Measurements from ENCODE around the gene IL25. TPM values are rescaled to one million over a fixed set of nuclear protein-coding genes. Genes with fewer than 3 reads are reported as not detected.

Gene IL25
- total and polyA plus RNA-seq, 9 donors, result not detected

DNA sequence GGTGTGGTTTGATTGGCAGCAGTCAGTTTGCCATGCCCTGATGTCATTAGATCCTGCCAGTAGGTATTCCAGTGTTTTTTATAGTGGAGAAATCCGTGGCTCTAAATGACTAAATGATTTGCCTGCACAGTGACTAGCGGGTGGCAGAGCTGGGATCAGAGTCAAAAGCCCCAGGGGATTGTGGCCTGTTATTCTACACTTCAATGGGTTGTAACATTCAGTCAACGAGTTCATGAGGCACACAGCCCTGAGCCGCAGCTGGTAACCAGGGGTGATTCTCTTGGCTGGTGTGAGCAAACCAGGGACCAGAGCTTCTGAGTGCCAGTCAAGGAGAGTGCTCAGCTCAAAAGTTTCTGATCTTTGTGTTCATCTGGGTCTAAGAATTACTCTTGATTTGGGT is 33.6 kb downstream of the IL25 start:
- no peak for DNase-seq
- intact Hi-C loops (cut with DNase I), result no loop called here
- H3K27me3 ChIP-seq, result no peaks in the 10 kb centered on the region
- no peaks in the 10 kb centered on the region for H3K9me3 ChIP-seq
- H3K27ac ChIP-seq, result no peak overlapping the region
- WGBS, 3 donors, result 53 to 68% (median 59%) methylated on average over 4 of the region's 4 CpGs
- H3K4me3 ChIP-seq, result no peak overlapping the region
- H3K36me3 ChIP-seq, result no peaks in the 10 kb centered on the region
- TF ChIP-seq POLR2A (IDR thresholded peaks at IDR 0.05), result no peak
- TF ChIP-seq, protein P1, sequence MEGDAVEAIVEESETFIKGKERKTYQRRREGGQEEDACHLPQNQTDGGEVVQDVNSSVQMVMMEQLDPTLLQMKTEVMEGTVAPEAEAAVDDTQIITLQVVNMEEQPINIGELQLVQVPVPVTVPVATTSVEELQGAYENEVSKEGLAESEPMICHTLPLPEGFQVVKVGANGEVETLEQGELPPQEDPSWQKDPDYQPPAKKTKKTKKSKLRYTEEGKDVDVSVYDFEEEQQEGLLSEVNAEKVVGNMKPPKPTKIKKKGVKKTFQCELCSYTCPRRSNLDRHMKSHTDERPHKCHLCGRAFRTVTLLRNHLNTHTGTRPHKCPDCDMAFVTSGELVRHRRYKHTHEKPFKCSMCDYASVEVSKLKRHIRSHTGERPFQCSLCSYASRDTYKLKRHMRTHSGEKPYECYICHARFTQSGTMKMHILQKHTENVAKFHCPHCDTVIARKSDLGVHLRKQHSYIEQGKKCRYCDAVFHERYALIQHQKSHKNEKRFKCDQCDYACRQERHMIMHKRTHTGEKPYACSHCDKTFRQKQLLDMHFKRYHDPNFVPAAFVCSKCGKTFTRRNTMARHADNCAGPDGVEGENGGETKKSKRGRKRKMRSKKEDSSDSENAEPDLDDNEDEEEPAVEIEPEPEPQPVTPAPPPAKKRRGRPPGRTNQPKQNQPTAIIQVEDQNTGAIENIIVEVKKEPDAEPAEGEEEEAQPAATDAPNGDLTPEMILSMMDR (IDR thresholded peaks at IDR 0.05), result no peak
- no peak for TF ChIP-seq EP300 (IDR thresholded peaks at IDR 0.05)
- no peaks in the 10 kb centered on the region for H3K4me1 ChIP-seq (ENCODE audit: insufficient read depth)

DNA sequence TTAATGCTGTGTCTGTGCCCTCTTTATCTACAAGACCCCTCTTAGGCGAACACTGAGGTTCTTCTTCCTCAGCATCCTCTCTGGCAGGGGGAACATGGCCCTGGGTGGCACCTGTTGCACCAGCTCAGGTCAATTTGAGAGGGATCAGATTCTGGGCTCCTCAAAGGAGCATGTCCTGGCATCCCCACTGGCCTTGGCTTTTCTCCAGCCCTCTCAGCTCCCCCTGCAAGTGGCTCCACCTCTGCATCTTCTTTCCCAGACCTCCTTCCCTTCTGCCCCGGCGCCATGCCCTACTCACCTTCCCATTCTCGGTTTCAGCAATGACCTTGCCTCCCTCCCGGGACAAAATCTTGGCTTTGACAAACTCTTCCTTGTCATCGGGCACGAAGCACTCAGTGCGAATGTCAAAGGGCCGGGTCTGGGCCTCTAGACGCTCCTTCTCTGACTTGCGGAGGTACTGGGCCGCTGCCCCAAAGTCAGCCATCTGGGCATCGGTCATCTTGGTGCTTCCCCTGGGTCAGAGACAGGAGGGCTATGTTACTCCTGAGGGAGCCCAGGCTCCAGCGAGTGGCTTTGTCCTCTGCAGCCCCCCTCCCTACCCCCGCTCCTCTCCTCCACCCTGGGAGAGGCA is 34.2 kb downstream of the IL25 start:
- TF ChIP-seq, protein P1 (IDR thresholded peaks at IDR 0.05), result no peak
- TF ChIP-seq EP300 (IDR thresholded peaks at IDR 0.05), result no peak
- no peak for TF ChIP-seq POLR2A (IDR thresholded peaks at IDR 0.05)
- no peak overlapping the region for H3K4me3 ChIP-seq
- DNase-seq, result no peak
- H3K36me3 ChIP-seq, result no peaks in the 10 kb centered on the region
- H3K27ac ChIP-seq, result no peak overlapping the region
- intact Hi-C loops (cut with DNase I), result no loop called here
- H3K9me3 ChIP-seq, result no peaks in the 10 kb centered on the region
- H3K4me1 ChIP-seq (ENCODE audit: insufficient read depth), result no peaks in the 10 kb centered on the region
- WGBS, 3 donors, result 81 to 87% (median 81%) methylated on average over 15 of the region's 15 CpGs
- H3K27me3 ChIP-seq, result no peaks in the 10 kb centered on the region

DNA sequence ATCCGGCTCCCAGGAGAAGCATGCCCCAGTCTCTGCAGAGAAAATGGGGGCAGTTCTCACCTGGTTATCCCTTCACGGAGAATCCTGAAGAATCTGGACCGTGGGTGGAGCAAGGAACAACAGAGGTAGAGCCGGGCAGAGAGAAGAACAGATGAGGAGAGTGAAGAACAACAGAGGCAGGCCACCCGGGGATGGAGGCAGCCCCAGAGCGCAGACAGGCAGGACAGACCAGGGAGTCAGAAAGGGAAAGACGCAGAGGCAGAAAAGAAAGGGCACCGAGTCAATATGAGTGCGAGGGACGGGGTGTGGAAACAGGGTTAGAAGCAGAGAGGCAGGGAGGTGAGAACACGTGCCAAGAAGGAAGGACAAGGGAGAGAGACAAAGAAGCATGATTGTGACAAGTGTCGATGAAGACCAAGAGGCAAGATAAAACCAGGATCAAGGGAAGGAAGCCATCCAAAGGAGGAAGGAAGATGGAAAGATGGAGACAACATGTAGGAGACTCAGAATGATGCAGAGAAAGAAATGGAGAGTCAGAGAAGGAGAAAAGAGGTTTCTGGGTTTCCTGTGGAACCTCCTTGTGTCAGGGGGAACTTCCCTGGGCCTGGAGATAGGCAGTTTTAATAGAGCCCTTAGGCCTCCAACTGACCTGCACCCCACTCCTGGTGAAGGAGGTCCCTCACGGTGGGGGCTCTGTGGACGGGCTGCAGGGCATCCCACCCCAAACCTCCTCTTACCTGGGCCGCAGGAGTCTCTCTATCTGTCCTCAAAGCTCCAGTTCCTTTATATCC is 35.1 kb downstream of the IL25 start, which contains the start of gene MYH6:
Gene MYH6 (minus strand): TSS at position 758 of the 791 bp plus-strand sequence. CDS start 1,050 bp downstream, outside the sequence.
- H3K27ac ChIP-seq, result no peak within 1 kb of the TSS
- no peaks in the 10 kb centered on the region for H3K9me3 ChIP-seq
- H3K4me1 ChIP-seq (ENCODE audit: insufficient read depth), result no peaks in the 10 kb centered on the region
- 75 to 80% (median 75%) methylated on average over 15 of the region's 15 CpGs for WGBS, 3 donors
- TF ChIP-seq EP300 (IDR thresholded peaks at IDR 0.05), result no peak
- no peak for TF ChIP-seq POLR2A (IDR thresholded peaks at IDR 0.05)
- TF ChIP-seq, protein P1 (IDR thresholded peaks at IDR 0.05), result no peak
- no peak for DNase-seq
- H3K36me3 ChIP-seq, result no peaks in the 10 kb centered on the region
- no peaks in the 10 kb centered on the region for H3K27me3 ChIP-seq
- no peak within 1 kb of the TSS for H3K4me3 ChIP-seq
- intact Hi-C loops (cut with DNase I), result no loop called here

DNA sequence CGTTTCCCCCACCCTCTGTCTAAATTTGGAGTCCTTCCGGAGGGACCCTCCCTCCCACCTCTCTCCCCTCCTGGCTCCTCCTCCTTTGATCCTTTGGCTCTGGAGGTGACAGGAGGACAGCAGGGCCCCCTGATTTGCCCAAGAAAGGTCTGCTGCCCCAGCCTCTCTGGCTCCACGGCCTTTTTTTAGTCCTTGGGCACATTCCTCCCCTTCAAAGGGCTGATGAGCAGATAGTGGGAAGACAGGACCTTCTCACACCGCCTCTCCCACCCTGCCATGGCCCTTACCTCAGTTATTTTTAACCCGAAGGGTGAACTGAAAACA is 35.7 kb downstream of the IL25 start:
- no peaks in the 10 kb centered on the region for H3K4me1 ChIP-seq (ENCODE audit: insufficient read depth)
- H3K9me3 ChIP-seq, result no peaks in the 10 kb centered on the region
- WGBS, 3 donors, result 28 to 36% (median 31%) methylated on average over 5 of the region's 5 CpGs
- intact Hi-C loops (cut with DNase I), result no loop called here
- TF ChIP-seq EP300 (IDR thresholded peaks at IDR 0.05), result no peak
- TF ChIP-seq POLR2A (IDR thresholded peaks at IDR 0.05), result no peak
- no peak overlapping the region for H3K4me3 ChIP-seq
- no peak for DNase-seq
- no peak overlapping the region for H3K27ac ChIP-seq
- H3K36me3 ChIP-seq, result no peaks in the 10 kb centered on the region
- H3K27me3 ChIP-seq, result no peaks in the 10 kb centered on the region

DNA sequence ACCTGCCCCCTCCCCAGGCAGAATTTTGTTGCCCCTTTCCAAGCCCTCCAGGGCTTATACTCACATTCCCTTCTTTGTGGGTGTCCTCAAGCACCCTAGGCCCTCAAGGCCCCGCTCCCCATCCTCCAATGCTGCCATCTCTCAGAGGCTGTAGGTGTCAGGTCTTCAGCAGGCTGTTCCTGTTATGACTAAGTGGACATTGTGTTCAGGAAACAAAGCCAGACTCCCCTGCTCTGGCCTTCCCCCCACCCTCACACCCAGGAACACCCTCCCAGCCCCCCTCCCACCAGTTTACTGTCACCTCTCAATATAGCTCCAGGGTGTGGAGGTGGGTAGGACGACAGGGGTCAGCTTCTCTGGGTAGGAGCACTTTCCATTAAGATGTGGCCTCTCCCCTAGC is 36.9 kb downstream of the IL25 start:
- no peak for TF ChIP-seq POLR2A (IDR thresholded peaks at IDR 0.05)
- TF ChIP-seq, protein P1 (IDR thresholded peaks at IDR 0.05), result no peak
- TF ChIP-seq EP300 (IDR thresholded peaks at IDR 0.05), result no peak
- 55 to 74% (median 67%) methylated on average over 2 of the region's 2 CpGs for WGBS, 3 donors
- no peak for DNase-seq
- Histone ChIP-seq H3K9me3 (no peaks in the 10 kb centered on the region), H3K36me3 (no peaks in the 10 kb centered on the region), H3K4me3 (no peak overlapping the region), H3K27ac (no peak overlapping the region), H3K4me1 (ENCODE audit: insufficient read depth) (no peaks in the 10 kb centered on the region), H3K27me3 (no peaks in the 10 kb centered on the region)
- intact Hi-C loops (cut with DNase I), result no loop called here

All from ovary (tissue), 9 donors.